ENCODE measurements around the gene FAM241A. TPM values are rescaled to one million over a fixed set of nuclear protein-coding genes. Genes with fewer than 3 reads are reported as not detected.

Gene FAM241A
- total RNA-seq, 1 experiment from 2014 or later, result 2.2 TPM

GRCh38 chr4:112145790-112146501 lies 692 bp downstream of the FAM241A start:
- Histone ChIP-seq H3K9me3 (ENCODE audit: low read length) (no peaks in the 10 kb centered on the region), H3F3A (ENCODE audit: low read length, unreplicated experiment) (no peaks in the 10 kb centered on the region), H3K4me3 (ENCODE audit: low read length) (peak overlapping the region; percentile 99), H3K79me2 (ENCODE audit: low read length) (peaks cover 30% of the 10 kb centered on the region), H3K27ac (ENCODE audit: low read length) (peak overlapping the region; percentile 43; the same call in 1 of the 2 replicates), H3K9me2 (replicated peaks; ENCODE audit: low read length) (no peaks in the 10 kb centered on the region), H4K20me1 (ENCODE audit: low read length) (0 out of 2 replicates have a peak, but pooled peaks cover 3% of the 10 kb centered on the region), H3K36me3 (ENCODE audit: low read depth, low read length) (no peaks in the 10 kb centered on the region), H3K4me1 (ENCODE audit: insufficient read depth, low read length) (peaks cover 9% of the 10 kb centered on the region), H3K4me2 (ENCODE audit: low read length) (peak overlapping the region; percentile 98), H3K9ac (ENCODE audit: low read length) (peak overlapping the region; percentile 83), H2AFZ (ENCODE audit: low read length) (peak overlapping the region; percentile 98), H3K27me3 (ENCODE audit: low read length) (no peaks in the 10 kb centered on the region)
- ChIA-PET POLR2A (ENCODE audit: unreplicated experiment) (no interaction called here), CTCF (no interaction called here)
- peak; percentile 38 for DNase-seq
- intact Hi-C loops (cut with micrococcal nuclease), result loop anchor here (1.0 to 2.0 kb wide), 2 partner anchors 33 to 47 kb away; no protein-coding TSS in a partner anchor
- ATAC-seq, result peak; percentile 65
- TF ChIP-seq CTCF (conservative IDR thresholded peaks at IDR 0.05; ENCODE audit: low read depth, low read length), result no peak
- TF ChIP-seq EZH2 (IDR thresholded peaks at IDR 0.05; ENCODE audit: low read length, unreplicated experiment), result no peak
- TF ChIP-seq EZH2phosphoT487 (IDR thresholded peaks at IDR 0.05; ENCODE audit: borderline replicate concordance, low read length), result no peak
- BruUV-seq (replicated peaks), result no TSS peak

GRCh38 chr4:112146502-112146813 lies 1.2 kb downstream of the FAM241A start:
- H2AFZ ChIP-seq (ENCODE audit: low read length), result peak overlapping the region; percentile 98
- H3K4me2 ChIP-seq (ENCODE audit: low read length), result peak overlapping the region; percentile 98
- no peaks in the 10 kb centered on the region for H3K36me3 ChIP-seq (ENCODE audit: low read depth, low read length)
- no peaks in the 10 kb centered on the region for H3F3A ChIP-seq (ENCODE audit: low read length, unreplicated experiment)
- 0 out of 2 replicates have a peak, but pooled peaks cover 3% of the 10 kb centered on the region for H4K20me1 ChIP-seq (ENCODE audit: low read length)
- H3K4me3 ChIP-seq (ENCODE audit: low read length), result peak overlapping the region; percentile 99
- H3K79me2 ChIP-seq (ENCODE audit: low read length), result peaks cover 30% of the 10 kb centered on the region
- CTCF ChIA-PET, result no interaction called here
- H3K27me3 ChIP-seq (ENCODE audit: low read length), result no peaks in the 10 kb centered on the region
- H3K9me3 ChIP-seq (ENCODE audit: low read length), result no peaks in the 10 kb centered on the region
- BruUV-seq (replicated peaks), result TSS peak; percentile 59
- POLR2A ChIA-PET (ENCODE audit: unreplicated experiment), result no interaction called here
- DNase-seq (no peak), ATAC-seq (no peak)
- peaks cover 9% of the 10 kb centered on the region for H3K4me1 ChIP-seq (ENCODE audit: insufficient read depth, low read length)
- peak overlapping the region; percentile 83 for H3K9ac ChIP-seq (ENCODE audit: low read length)
- TF ChIP-seq CTCF (conservative IDR thresholded peaks at IDR 0.05; ENCODE audit: low read depth, low read length), result no peak
- TF ChIP-seq EZH2 (IDR thresholded peaks at IDR 0.05; ENCODE audit: low read length, unreplicated experiment), result no peak
- TF ChIP-seq EZH2phosphoT487 (IDR thresholded peaks at IDR 0.05; ENCODE audit: borderline replicate concordance, low read length), result no peak
- intact Hi-C loops (cut with micrococcal nuclease), result loop anchor here (1.0 to 2.0 kb wide), 2 partner anchors 34 to 47 kb away; no protein-coding TSS in a partner anchor
- no peak overlapping the region; the same call in 1 of the 2 replicates for H3K27ac ChIP-seq (ENCODE audit: low read length)
- H3K9me2 ChIP-seq (replicated peaks; ENCODE audit: low read length), result no peaks in the 10 kb centered on the region

GRCh38 chr4:112147697-112148096 lies 2.4 kb downstream of the FAM241A start:
- no TSS peak for BruUV-seq (replicated peaks)
- H3K27me3 ChIP-seq (ENCODE audit: low read length), result no peaks in the 10 kb centered on the region
- no peak for ATAC-seq
- H4K20me1 ChIP-seq (ENCODE audit: low read length), result 0 out of 2 replicates have a peak, but pooled peaks cover 3% of the 10 kb centered on the region
- TF ChIP-seq EZH2 (IDR thresholded peaks at IDR 0.05; ENCODE audit: low read length, unreplicated experiment) (no peak), CTCF (conservative IDR thresholded peaks at IDR 0.05; ENCODE audit: low read depth, low read length) (no peak), EZH2phosphoT487 (IDR thresholded peaks at IDR 0.05; ENCODE audit: borderline replicate concordance, low read length) (no peak)
- no peaks in the 10 kb centered on the region for H3K9me2 ChIP-seq (replicated peaks; ENCODE audit: low read length)
- H3K79me2 ChIP-seq (ENCODE audit: low read length), result peaks cover 30% of the 10 kb centered on the region
- no peak overlapping the region for H3K4me3 ChIP-seq (ENCODE audit: low read length)
- H2AFZ ChIP-seq (ENCODE audit: low read length), result no peak overlapping the region
- H3F3A ChIP-seq (ENCODE audit: low read length, unreplicated experiment), result no peaks in the 10 kb centered on the region
- peak overlapping the region; percentile 98 for H3K4me2 ChIP-seq (ENCODE audit: low read length)
- intact Hi-C loops (cut with micrococcal nuclease), result loop anchor here (2.0 kb wide), 1 partner anchor 35 kb away; no protein-coding TSS in a partner anchor
- H3K9me3 ChIP-seq (ENCODE audit: low read length), result no peaks in the 10 kb centered on the region
- no peak overlapping the region for H3K27ac ChIP-seq (ENCODE audit: low read length)
- POLR2A ChIA-PET (ENCODE audit: unreplicated experiment), result no interaction called here
- H3K36me3 ChIP-seq (ENCODE audit: low read depth, low read length), result no peaks in the 10 kb centered on the region
- no peak overlapping the region for H3K9ac ChIP-seq (ENCODE audit: low read length)
- DNase-seq, result no peak
- CTCF ChIA-PET, result no interaction called here
- H3K4me1 ChIP-seq (ENCODE audit: insufficient read depth, low read length), result peaks cover 9% of the 10 kb centered on the region
